Left lobe of liver (tissue), 2 donors: ENCODE data around the gene OR2V1. TPM values are rescaled to one million over a fixed set of nuclear protein-coding genes. Genes with fewer than 3 reads are reported as not detected.
"Not testable (repeated sequence)": the region's sequence is repeated elsewhere in the genome, so short reads cannot be mapped to it uniquely, and the experiment has no call there.

Experiments
- ATAC-seq: fragments of 200-7000 bp; cut with Tn5 transposase; one replicate; pipeline ENCODE4 v1.9.1; 2020; ENCODE audit warnings: mild to moderate bottlenecking, moderate library complexity
- DNase-seq: peaks from one replicate; pipeline ENCODE4 v3.0.0-alpha.2; 2020; ENCODE audit warnings: low spot score
- total RNA-seq: library from RNA; stranded (reverse); gene quantifications from one replicate; pipeline ENCODE4 v1.2.1, GENCODE V29; 2021
- donor health status: DM: no; HTN: no; CAD: no; lungs with moderate emphysema.
- donor health status: DM: no; HTN: yes; CAD: no.

The OR2V1 gene
- total RNA-seq, 1 donor from 2014 or later = not detected

- no peak for ATAC-seq
Measured at GRCh38 chr5:181131514-181131913, 545 bp upstream of the OR2V1 start.

GRCh38 chr5:181130081-181130480, 888 bp downstream of the OR2V1 start:
- not testable (repeated sequence) for ATAC-seq
- peak; percentile 23 for DNase-seq

More at GRCh38 chr5:181131514-181131913, 545 bp upstream of the OR2V1 start:
- DNase-seq = peak; percentile 29

GRCh38 chr5:181129601-181130000, 1.4 kb downstream of the OR2V1 start:
- peak; percentile 22 for DNase-seq
- ATAC-seq = no peak

- DNase-seq (peak; percentile 33), ATAC-seq (no peak)
Measured at GRCh38 chr5:181127907-181128626, 2.9 kb downstream of the OR2V1 start.

GRCh38 chr5:181127456-181127855, 3.5 kb downstream of the OR2V1 start:
- DNase-seq (peak; percentile 27), ATAC-seq (no peak)

- ATAC-seq (no peak), DNase-seq (peak; percentile 28)
Measured at GRCh38 chr5:181126841-181127240, 4.1 kb downstream of the OR2V1 start.

GRCh38 chr5:181124526-181124925, 6.4 kb downstream of the OR2V1 start:
- DNase-seq = no peak
- no peak for ATAC-seq

- peak; percentile 70 for ATAC-seq
- no peak for DNase-seq
Measured at GRCh38 chr5:181121675-181122561, 9.1 kb downstream of the OR2V1 start.

- no peak for ATAC-seq
Measured at GRCh38 chr5:181120761-181121160, 10.2 kb downstream of the OR2V1 start.

GRCh38 chr5:181120306-181120705, 10.7 kb downstream of the OR2V1 start:
- ATAC-seq (no peak), DNase-seq (no peak)

More at GRCh38 chr5:181120761-181121160, 10.2 kb downstream of the OR2V1 start:
- DNase-seq = no peak

GRCh38 chr5:181119105-181119504, 11.9 kb downstream of the OR2V1 start:
- ATAC-seq (no peak), DNase-seq (no peak)

GRCh38 chr5:181118369-181118768, 12.6 kb downstream of the OR2V1 start:
- DNase-seq = peak; percentile 19

GRCh38 chr5:181114844-181115778, 15.9 kb downstream of the OR2V1 start:
- no peak for ATAC-seq
- peak; percentile 27 for DNase-seq

More at GRCh38 chr5:181118369-181118768, 12.6 kb downstream of the OR2V1 start:
- ATAC-seq = no peak

- ATAC-seq = no peak
- no peak for DNase-seq
Measured at GRCh38 chr5:181114284-181114843, 16.6 kb downstream of the OR2V1 start.

GRCh38 chr5:181113572-181113971, 17.4 kb downstream of the OR2V1 start:
- not testable (repeated sequence) for ATAC-seq, DNase-seq

- no peak for ATAC-seq
Measured at GRCh38 chr5:181112476-181112875, 18.5 kb downstream of the OR2V1 start.

GRCh38 chr5:181111010-181111409, 20.0 kb downstream of the OR2V1 start:
- peak; percentile 24 for DNase-seq
- no peak for ATAC-seq

More at GRCh38 chr5:181112476-181112875, 18.5 kb downstream of the OR2V1 start:
- peak; percentile 16 for DNase-seq

GRCh38 chr5:181109489-181110013, 21.4 kb downstream of the OR2V1 start:
- ATAC-seq (no peak), DNase-seq (peak; percentile 32)

GRCh38 chr5:181108578-181109165, 22.3 kb downstream of the OR2V1 start:
- DNase-seq = peak; percentile 10
- ATAC-seq = no peak

GRCh38 chr5:181107699-181108098, 23.3 kb downstream of the OR2V1 start:
- ATAC-seq = no peak

More at GRCh38 chr5:181107699-181108098, 23.3 kb downstream of the OR2V1 start:
- peak; percentile 26 for DNase-seq
